Transverse colon (tissue), 4 donors: Measurements from ENCODE around the gene ESAM.

Source experiments
- CTCF ChIP-seq, 5 experiments: fragments of 200-600 bp in 3 of 5; fragments of 450-650 bp in 2 of 5; sonication (generic) in 3 of 5; IDR thresholded peaks; 1 replicate in 2 of 5; 2 replicates in 3 of 5; pipeline ENCODE4 v1.5.1; 2016 to 2017; ENCODE audit warnings: antibody characterized with exemption in 5 of 5, inconsistent platforms in 3 of 5, mild to moderate bottlenecking in 2 of 5, moderate library complexity in 1 of 5
- POLR2A ChIP-seq: fragments of 450-650 bp; IDR thresholded peaks from one replicate; pipeline ENCODE4 v1.6.1; 2016; ENCODE audit warnings: antibody characterized with exemption, mild to moderate bottlenecking, moderate library complexity
- POLR2AphosphoS5 ChIP-seq, 3 donors: sonication (generic); formaldehyde crosslinking; IDR thresholded peaks; one replicate each; pipeline ENCODE4 v1.6.1; 2016; ENCODE audit warnings: antibody characterized with exemption in 3 of 3

DNA sequence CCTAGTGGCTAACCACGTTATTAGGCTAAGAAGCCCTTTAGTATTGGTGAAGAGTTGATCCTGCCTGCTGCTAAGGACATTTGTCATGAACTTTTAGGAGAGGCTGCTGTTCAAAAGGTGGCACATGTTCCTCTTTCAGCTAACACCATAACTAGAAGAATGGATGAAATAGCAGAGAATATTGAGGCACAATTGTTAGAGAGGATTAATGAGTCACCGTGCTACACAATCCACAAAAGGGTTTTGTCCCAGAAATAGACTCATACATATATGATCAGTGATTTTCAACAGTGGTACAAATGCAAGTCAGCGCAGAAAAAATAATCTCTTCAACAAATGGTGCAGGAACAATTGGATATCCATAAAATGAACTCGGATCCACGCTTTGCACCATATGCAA is 45.1 kb upstream of the ESAM start:
- TF ChIP-seq POLR2AphosphoS5 (IDR thresholded peaks at IDR 0.05) (no peak), CTCF (IDR thresholded peaks at IDR 0.05) (no peak), POLR2A (no peak)
